Measurements from ENCODE around the gene PFKFB2.

The PFKFB2 gene

DNA sequence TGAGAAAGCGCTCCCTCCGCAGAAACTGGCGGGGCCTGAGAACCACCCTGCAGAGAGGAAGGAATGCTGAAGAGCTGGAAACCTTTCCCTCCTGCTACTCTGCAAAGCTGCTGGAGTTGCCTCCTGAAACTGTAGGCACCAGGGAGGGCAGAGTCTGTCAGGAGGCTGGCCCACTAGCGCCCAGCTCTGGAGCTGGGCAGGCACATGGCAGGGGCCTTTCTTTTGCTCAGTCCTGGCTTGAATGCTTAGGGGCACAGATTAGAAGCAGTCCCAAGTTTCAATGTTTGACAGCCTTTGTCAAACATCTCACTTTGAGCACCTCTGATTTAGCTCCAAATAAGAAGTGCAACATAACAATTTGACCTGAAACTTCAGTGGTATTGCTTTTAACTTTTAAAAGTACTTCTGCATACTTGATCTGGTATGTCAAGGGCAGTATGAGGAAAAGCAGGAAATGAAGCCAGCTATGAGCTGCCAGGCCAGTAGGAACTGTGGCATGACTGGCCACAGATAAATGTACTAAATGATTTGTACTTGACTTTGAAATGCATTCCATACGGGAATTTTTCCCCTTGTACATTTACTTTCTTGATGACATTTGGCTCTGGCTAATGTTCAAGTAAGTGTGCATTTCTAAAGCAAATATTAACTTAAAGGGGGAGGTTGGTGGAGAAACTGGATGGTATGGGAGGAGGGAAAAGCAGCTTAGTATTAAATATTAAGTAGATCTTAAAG is 27.8 kb upstream of the PFKFB2 start:
- no peak overlapping the region for H3K4me3 ChIP-seq (ENCODE audit: severe bottlenecking)
- H3K4me1 ChIP-seq (ENCODE audit: insufficient read depth, poor library complexity, severe bottlenecking) = peaks cover 69% of the 10 kb centered on the region
- ATAC-seq (ENCODE audit: low read depth) (no peak), DNase-seq (ENCODE audit: low spot score) (no peak)
- H3K27ac ChIP-seq (ENCODE audit: poor library complexity, severe bottlenecking) = peak overlapping the region; percentile 97
- peaks cover 85% of the 10 kb centered on the region for H3K36me3 ChIP-seq (ENCODE audit: low read depth)
- TF ChIP-seq, protein P1, sequence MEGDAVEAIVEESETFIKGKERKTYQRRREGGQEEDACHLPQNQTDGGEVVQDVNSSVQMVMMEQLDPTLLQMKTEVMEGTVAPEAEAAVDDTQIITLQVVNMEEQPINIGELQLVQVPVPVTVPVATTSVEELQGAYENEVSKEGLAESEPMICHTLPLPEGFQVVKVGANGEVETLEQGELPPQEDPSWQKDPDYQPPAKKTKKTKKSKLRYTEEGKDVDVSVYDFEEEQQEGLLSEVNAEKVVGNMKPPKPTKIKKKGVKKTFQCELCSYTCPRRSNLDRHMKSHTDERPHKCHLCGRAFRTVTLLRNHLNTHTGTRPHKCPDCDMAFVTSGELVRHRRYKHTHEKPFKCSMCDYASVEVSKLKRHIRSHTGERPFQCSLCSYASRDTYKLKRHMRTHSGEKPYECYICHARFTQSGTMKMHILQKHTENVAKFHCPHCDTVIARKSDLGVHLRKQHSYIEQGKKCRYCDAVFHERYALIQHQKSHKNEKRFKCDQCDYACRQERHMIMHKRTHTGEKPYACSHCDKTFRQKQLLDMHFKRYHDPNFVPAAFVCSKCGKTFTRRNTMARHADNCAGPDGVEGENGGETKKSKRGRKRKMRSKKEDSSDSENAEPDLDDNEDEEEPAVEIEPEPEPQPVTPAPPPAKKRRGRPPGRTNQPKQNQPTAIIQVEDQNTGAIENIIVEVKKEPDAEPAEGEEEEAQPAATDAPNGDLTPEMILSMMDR (IDR thresholded peaks at IDR 0.05; ENCODE audit: poor library complexity, severe bottlenecking) = no peak
- H3K9me3 ChIP-seq (ENCODE audit: severe bottlenecking) = no peaks in the 10 kb centered on the region
- no peaks in the 10 kb centered on the region for H3K27me3 ChIP-seq (ENCODE audit: insufficient read depth, poor library complexity, severe bottlenecking)

DNA sequence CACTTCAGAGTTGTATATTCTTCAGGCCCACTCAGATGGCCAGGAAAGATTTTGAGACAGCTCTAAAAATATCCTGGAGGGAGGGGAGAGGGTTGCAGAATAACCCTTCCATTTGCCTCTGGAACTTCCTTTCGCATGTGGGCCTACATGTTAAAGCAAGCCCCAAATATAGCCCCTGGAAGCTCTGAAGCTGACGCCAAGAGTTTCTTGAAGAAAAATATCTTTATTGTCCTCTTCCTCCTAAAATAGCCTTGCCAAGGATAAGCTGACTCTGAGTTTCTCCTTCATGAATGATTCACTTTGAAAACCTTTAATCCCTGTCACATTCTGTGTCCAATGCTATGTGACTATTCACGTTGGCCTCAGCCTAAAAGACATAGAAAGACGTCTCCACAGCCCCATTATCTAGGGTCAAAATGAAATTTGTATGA is 27.0 kb upstream of the PFKFB2 start:
- H3K27ac ChIP-seq (ENCODE audit: poor library complexity, severe bottlenecking) = peak overlapping the region; percentile 97
- ATAC-seq (ENCODE audit: low read depth) (no peak), DNase-seq (ENCODE audit: low spot score) (no peak)
- H3K4me1 ChIP-seq (ENCODE audit: insufficient read depth, poor library complexity, severe bottlenecking) = peaks cover 61% of the 10 kb centered on the region
- H3K36me3 ChIP-seq (ENCODE audit: low read depth) = peaks cover 81% of the 10 kb centered on the region
- no peak overlapping the region for H3K4me3 ChIP-seq (ENCODE audit: severe bottlenecking)
- no peaks in the 10 kb centered on the region for H3K27me3 ChIP-seq (ENCODE audit: insufficient read depth, poor library complexity, severe bottlenecking)
- TF ChIP-seq, protein P1 (IDR thresholded peaks at IDR 0.05; ENCODE audit: poor library complexity, severe bottlenecking) = no peak
- no peaks in the 10 kb centered on the region for H3K9me3 ChIP-seq (ENCODE audit: severe bottlenecking)

DNA sequence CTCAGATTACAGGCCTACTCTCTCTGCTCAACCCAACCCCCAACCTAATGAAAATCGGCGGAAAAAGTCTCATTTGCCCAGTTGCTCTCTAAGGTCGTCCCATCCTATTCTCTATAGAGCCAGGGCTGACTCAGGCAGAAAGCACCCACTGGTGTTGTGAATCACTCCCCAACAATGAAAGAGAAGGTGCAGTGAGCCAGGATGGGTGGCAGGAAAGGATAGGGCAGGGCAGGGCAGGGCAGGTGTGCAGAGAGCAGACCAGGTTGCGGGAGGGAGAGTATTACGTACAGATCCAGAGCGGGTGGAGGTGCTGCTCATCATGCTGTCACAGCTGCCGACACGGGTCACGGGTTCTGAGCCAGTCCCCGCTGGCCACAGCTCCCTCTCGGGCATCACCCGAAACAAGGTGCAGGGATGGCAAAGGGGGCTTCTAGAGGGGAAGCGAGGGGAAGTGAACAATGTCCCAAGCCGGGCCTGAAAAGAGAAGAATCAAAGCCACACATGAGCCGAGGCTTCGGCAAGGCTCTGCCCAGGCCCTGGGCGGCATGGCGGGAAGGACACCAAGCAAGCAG is 25.8 kb upstream of the PFKFB2 start:
- no peaks in the 10 kb centered on the region for H3K27me3 ChIP-seq (ENCODE audit: insufficient read depth, poor library complexity, severe bottlenecking)
- ATAC-seq (ENCODE audit: low read depth) (peak; percentile 92), DNase-seq (ENCODE audit: low spot score) (peak; percentile 98)
- H3K4me1 ChIP-seq (ENCODE audit: insufficient read depth, poor library complexity, severe bottlenecking) = peaks cover 49% of the 10 kb centered on the region
- TF ChIP-seq, protein P1 (IDR thresholded peaks at IDR 0.05; ENCODE audit: poor library complexity, severe bottlenecking) = no peak
- no peaks in the 10 kb centered on the region for H3K9me3 ChIP-seq (ENCODE audit: severe bottlenecking)
- H3K36me3 ChIP-seq (ENCODE audit: low read depth) = peaks cover 81% of the 10 kb centered on the region
- H3K27ac ChIP-seq (ENCODE audit: poor library complexity, severe bottlenecking) = peak overlapping the region; percentile 97
- H3K4me3 ChIP-seq (ENCODE audit: severe bottlenecking) = peak overlapping the region; percentile 2

DNA sequence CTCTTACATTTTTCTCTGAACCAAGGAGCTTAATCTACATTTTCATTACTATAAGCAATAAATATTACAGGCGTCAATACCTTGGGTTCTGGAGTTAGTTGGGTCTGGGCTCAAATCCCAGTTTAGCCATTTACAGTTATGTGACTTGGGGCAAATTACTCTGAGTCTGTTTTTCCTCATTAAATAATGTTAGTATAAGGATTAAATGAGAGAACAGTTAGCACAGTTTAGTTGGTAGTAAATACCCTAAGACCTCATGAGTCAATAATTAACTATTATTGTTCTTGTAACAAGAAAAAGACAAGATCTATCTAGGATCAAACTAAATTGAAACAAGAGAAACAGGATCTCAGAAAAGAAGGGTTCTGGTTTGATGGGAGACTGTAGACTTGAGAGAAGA is 25.2 kb upstream of the PFKFB2 start:
- H3K4me1 ChIP-seq (ENCODE audit: insufficient read depth, poor library complexity, severe bottlenecking) = peaks cover 48% of the 10 kb centered on the region
- no peaks in the 10 kb centered on the region for H3K27me3 ChIP-seq (ENCODE audit: insufficient read depth, poor library complexity, severe bottlenecking)
- no peak for DNase-seq (ENCODE audit: low spot score)
- peak overlapping the region; percentile 2 for H3K4me3 ChIP-seq (ENCODE audit: severe bottlenecking)
- H3K9me3 ChIP-seq (ENCODE audit: severe bottlenecking) = no peaks in the 10 kb centered on the region
- H3K27ac ChIP-seq (ENCODE audit: poor library complexity, severe bottlenecking) = peak overlapping the region; percentile 97
- TF ChIP-seq, protein P1 (IDR thresholded peaks at IDR 0.05; ENCODE audit: poor library complexity, severe bottlenecking) = no peak
- H3K36me3 ChIP-seq (ENCODE audit: low read depth) = peaks cover 75% of the 10 kb centered on the region
- no peak for ATAC-seq (ENCODE audit: low read depth)
